HUES6 (cell line): Measurements from ENCODE around the gene OR2T27.
"Not testable (repeated sequence)": the region's sequence is repeated elsewhere in the genome, so short reads cannot be mapped to it uniquely, and the experiment has no call there.

Experiments used
- H3K27ac ChIP-seq: 2 replicates; pipeline ENCODE4 v1.7.0; 2013; ENCODE audit warnings: low read depth, mild to moderate bottlenecking, low read length, inconsistent platforms
- H3K27me3 ChIP-seq: 2 replicates; pipeline ENCODE4 v1.6.1; 2013; ENCODE audit warnings: low read length; ENCODE audit not compliant: control insufficient read depth, insufficient read depth
- H3K36me3 ChIP-seq: 2 replicates; pipeline ENCODE4 v1.6.1; 2013; ENCODE audit warnings: low read length; ENCODE audit not compliant: control insufficient read depth, insufficient read depth
- H3K4me1 ChIP-seq: 2 replicates; pipeline ENCODE4 v1.6.1; 2013; ENCODE audit warnings: low read length; ENCODE audit not compliant: control insufficient read depth, insufficient read depth
- H3K4me3 ChIP-seq: 2 replicates; pipeline ENCODE4 v1.5.1; 2013; ENCODE audit warnings: low read depth, low read length
- H3K9ac ChIP-seq: one replicate; pipeline ENCODE4 v1.6.1; 2013; ENCODE audit warnings: mild to moderate bottlenecking, low read length
- H3K9me3 ChIP-seq: 2 replicates; pipeline ENCODE4 v1.6.1; 2013; ENCODE audit warnings: low read depth, low read length; ENCODE audit not compliant: control insufficient read depth, insufficient read depth

OR2T27 gene, protein sequence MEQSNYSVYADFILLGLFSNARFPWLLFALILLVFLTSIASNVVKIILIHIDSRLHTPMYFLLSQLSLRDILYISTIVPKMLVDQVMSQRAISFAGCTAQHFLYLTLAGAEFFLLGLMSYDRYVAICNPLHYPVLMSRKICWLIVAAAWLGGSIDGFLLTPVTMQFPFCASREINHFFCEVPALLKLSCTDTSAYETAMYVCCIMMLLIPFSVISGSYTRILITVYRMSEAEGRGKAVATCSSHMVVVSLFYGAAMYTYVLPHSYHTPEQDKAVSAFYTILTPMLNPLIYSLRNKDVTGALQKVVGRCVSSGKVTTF

DNA sequence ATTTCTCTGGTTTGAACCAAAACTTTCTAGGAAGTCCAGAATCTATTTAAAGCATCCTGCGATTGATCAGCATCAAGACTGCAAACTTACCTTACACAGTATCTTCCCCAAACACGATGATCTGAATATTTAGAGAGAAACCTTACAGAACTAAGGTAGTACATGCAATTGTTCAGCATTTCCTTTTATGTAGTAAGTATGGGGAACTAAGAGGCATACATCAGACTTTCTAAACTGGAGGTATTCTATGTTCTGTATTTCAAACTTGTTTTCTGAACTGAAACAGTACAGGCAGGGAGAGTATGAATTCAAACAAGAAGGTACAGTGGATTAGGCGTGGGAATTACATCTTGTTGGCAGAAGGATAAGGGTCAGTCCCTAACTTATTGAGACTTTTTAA is at the start of gene OR2T27:
OR2T27 (minus strand) TSS at position 175 of the 400 bp plus-strand sequence. CDS start 4,644 bp downstream, outside the sequence.
- H3K36me3 ChIP-seq, H3K9ac ChIP-seq, H3K4me1 ChIP-seq, H3K27me3 ChIP-seq, H3K27ac ChIP-seq, H3K4me3 ChIP-seq, H3K9me3 ChIP-seq: not testable (repeated sequence)

DNA sequence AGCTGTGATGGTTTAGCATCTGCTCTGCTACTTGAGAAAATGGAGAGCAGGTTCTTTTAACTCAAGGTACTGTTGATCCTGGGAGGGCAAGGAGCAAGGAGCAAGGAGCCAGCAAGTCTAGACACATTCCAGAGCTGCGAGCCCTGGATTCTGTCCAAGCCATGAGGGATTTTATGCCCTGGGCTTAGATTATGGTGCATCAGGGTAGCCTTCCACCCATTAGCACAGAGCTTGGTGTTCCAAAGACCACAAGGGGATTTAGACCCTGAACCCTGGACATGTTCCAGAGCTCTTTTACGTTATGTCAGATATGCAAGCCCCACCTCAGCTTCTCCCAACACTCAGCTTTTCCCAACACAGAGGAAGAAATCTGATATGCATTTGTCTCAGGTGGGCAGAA is 49.3 kb upstream of the OR2T27 start:
- Histone ChIP-seq H3K27ac (no peak overlapping the region), H3K27me3 (no peaks in the 10 kb centered on the region; the same call in 1 of the 2 replicates), H3K4me3 (no peak overlapping the region), H3K9me3 (peaks cover 66% of the 10 kb centered on the region; the same call in 1 of the 2 replicates), H3K9ac (no peak overlapping the region), H3K36me3 (no peaks in the 10 kb centered on the region), H3K4me1 (no peaks in the 10 kb centered on the region)

DNA sequence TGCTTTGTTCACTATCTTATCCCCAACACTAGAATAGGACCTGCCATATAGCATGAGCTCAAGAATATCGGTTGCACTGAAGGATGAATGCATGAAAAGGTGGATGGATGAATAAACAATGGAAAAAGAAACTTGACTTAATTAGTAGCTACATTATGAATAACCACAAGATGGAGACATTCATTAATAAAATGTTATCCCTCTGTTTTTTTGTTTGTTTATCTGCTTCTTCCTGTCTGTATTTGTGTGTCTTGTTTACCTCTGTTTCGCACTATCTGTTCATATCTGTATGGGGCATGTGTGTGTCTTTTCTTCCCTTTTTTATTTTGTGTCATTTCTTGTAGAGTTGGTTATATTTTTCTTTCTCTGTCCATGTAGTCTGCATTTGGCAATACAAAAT is 48.3 kb upstream of the OR2T27 start:
- no peaks in the 10 kb centered on the region; the same call in 1 of the 2 replicates for H3K27me3 ChIP-seq

DNA sequence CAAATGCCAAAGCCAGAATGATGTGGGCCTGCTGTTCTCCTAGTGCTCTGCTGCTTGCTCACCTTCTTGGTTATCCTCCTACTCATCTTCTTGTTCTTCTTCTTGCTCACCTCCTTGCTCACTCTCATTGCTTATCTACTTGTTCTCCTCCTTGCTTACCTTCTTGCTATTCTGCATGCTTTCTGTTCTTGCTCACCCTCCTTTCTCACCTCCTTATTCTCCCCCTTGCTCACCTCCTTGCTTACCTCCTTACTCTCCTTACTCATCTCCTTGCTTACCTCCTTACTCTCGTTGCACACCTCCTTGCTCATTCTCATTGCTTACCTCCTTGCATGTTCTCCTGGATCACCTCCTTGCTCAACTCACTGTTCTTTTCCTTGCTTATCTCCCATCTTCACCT is 47.4 kb upstream of the OR2T27 start, which contains the start of gene OR14I1:
OR14I1 (minus strand) TSS at position 53 of the 400 bp plus-strand sequence.
- Histone ChIP-seq H3K27ac (no peak within 1 kb of the TSS), H3K9me3 (peaks cover 65% of the 10 kb centered on the region; the same call in 1 of the 2 replicates), H3K36me3 (no peaks in the 10 kb centered on the region), H3K9ac (no peak within 1 kb of the TSS), H3K4me3 (no peak within 1 kb of the TSS), H3K4me1 (no peaks in the 10 kb centered on the region), H3K27me3 (no peaks in the 10 kb centered on the region)

More for the DNA sequence above, 48.3 kb upstream of the OR2T27 start:
- H3K4me1 ChIP-seq = no peaks in the 10 kb centered on the region
- no peaks in the 10 kb centered on the region for H3K36me3 ChIP-seq
- peaks cover 65% of the 10 kb centered on the region; the same call in 1 of the 2 replicates for H3K9me3 ChIP-seq
- no peak overlapping the region for H3K9ac ChIP-seq
- H3K27ac ChIP-seq = no peak overlapping the region
- H3K4me3 ChIP-seq = no peak overlapping the region

DNA sequence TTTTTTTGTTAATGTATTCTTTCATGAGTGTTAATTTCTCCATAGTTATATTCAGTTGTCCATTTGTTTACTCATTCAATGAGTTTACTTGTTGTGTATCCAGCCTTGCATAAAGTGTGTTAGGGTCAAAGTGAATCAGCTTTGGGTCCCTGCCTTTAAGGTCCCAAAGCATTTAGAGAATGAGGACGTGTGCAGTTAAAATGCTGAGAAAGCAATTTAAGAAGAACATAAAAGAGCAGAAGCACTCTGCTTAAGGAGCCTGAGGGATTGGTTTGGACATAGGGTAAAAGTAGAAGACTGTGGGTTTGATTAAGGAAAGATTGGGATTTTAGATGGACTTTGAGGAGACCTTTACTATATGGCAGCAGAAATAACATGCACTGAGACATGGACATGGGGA is 43.8 kb upstream of the OR2T27 start:
- H3K36me3 ChIP-seq = no peaks in the 10 kb centered on the region
- H3K27me3 ChIP-seq = no peaks in the 10 kb centered on the region
- H3K27ac ChIP-seq = no peak overlapping the region
- H3K4me3 ChIP-seq = no peak overlapping the region
- H3K9me3 ChIP-seq = peaks cover 57% of the 10 kb centered on the region; the same call in 1 of the 2 replicates
- no peaks in the 10 kb centered on the region for H3K4me1 ChIP-seq
- no peak overlapping the region for H3K9ac ChIP-seq

DNA sequence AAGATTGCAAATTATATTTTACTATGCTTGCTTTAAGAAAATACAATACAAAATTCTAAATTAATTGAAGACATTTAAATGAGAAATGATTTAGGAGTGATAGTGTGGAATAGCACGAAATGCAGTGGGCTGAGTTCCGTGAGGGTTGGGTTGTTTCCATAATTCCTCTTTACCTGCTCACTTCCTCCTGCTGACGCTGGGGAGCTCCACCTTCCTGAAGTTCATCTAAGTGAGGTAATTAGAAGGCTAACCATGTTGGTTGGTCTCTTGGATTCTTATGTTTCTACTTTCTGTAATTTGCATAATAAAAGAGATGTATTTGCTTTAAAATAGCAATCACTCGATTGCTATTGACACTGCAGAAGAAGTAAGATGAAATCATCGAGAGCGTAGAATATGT is 42.6 kb upstream of the OR2T27 start:
- H3K9me3 ChIP-seq = peaks cover 54% of the 10 kb centered on the region
- H3K4me1 ChIP-seq = no peaks in the 10 kb centered on the region

DNA sequence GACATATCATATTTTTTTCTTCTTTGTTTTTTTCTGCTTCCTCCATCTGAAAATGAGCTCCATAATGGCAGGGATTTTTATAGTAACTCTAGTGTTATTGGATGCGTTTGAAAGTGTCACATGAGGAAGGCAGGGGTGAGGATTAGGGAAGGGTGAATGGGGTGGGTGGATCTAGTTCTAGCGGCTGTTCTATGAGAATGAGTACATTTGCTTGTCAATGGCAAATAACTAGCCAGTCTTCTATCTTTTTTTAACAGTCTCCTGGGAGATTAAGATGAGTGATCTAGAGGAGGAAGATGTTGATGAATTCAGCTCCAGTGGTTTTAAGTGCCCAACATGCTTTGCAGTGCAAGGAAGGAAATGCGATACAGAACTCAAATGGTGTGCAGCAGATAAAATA is 41.4 kb upstream of the OR2T27 start:
- Histone ChIP-seq H3K4me3 (no peak overlapping the region), H3K36me3 (no peaks in the 10 kb centered on the region), H3K4me1 (no peaks in the 10 kb centered on the region), H3K27ac (no peak overlapping the region), H3K9me3 (peaks cover 56% of the 10 kb centered on the region), H3K9ac (no peak overlapping the region), H3K27me3 (no peaks in the 10 kb centered on the region)

More for the DNA sequence above, 42.6 kb upstream of the OR2T27 start:
- no peaks in the 10 kb centered on the region for H3K36me3 ChIP-seq
- no peak overlapping the region for H3K4me3 ChIP-seq
- H3K9ac ChIP-seq = no peak overlapping the region
- no peaks in the 10 kb centered on the region for H3K27me3 ChIP-seq
- no peak overlapping the region for H3K27ac ChIP-seq

DNA sequence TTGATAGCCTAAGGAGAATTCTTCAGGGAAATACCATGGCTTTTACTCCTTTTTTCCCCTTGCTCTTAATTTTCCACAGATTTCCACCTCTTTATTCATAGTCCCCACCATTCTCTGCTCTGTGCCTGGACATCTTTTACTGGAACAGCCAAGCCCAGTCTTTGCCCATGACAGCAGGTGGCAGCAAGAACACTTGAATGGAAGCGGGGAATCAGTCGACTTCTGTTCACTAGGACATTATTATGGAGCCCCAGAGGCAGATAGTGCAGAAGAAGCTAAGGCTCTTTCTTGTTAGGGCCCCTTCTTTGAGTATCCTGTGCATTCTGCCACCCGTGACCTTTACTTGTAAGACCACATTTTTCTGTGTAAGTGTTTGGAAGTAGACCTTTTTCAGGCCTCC is 40.9 kb upstream of the OR2T27 start:
- Histone ChIP-seq H3K27me3 (no peaks in the 10 kb centered on the region), H3K27ac (no peak overlapping the region), H3K4me3 (no peak overlapping the region)

DNA sequence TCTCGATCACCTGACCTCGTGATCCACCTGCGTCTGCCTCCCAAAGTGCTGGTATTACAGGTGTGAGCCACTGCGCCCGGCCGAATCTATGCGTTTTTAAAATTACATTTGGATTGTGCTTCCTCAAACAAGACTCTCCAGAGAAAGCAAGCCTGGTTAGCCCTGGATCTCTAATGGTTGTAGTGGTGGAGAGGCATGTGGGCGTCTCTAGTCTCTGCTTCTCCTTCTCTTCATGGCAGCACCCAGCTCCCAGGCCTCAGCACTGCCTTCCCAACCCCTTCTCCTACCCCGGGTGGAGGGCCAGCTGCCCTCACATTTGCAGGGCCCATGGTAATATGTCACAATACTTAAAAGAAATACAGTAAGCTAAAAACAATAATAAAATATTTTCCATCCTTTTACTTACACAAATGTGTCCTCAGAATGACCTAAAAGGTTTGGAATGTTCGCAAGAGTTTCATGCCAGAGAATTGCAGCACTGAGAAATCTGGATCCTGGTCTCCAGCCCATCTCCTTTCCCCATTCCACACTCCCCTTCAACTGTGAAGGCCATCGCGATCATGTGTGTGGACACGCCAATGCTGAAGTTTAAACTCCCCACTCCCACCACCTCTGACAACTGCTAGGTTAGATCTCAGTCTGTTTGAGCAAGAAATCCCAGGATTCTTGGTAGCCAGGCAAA is 40.3 kb upstream of the OR2T27 start:
- no peak overlapping the region for H3K27ac ChIP-seq
- H3K27me3 ChIP-seq = no peaks in the 10 kb centered on the region
- H3K36me3 ChIP-seq = no peaks in the 10 kb centered on the region
- H3K4me1 ChIP-seq = no peaks in the 10 kb centered on the region
- H3K9ac ChIP-seq = no peak overlapping the region
- peaks cover 65% of the 10 kb centered on the region for H3K9me3 ChIP-seq
- H3K4me3 ChIP-seq = no peak overlapping the region

More for the DNA sequence above, 40.9 kb upstream of the OR2T27 start:
- no peaks in the 10 kb centered on the region for H3K36me3 ChIP-seq
- H3K9ac ChIP-seq = no peak overlapping the region
- H3K9me3 ChIP-seq = peaks cover 58% of the 10 kb centered on the region
- no peaks in the 10 kb centered on the region for H3K4me1 ChIP-seq

DNA sequence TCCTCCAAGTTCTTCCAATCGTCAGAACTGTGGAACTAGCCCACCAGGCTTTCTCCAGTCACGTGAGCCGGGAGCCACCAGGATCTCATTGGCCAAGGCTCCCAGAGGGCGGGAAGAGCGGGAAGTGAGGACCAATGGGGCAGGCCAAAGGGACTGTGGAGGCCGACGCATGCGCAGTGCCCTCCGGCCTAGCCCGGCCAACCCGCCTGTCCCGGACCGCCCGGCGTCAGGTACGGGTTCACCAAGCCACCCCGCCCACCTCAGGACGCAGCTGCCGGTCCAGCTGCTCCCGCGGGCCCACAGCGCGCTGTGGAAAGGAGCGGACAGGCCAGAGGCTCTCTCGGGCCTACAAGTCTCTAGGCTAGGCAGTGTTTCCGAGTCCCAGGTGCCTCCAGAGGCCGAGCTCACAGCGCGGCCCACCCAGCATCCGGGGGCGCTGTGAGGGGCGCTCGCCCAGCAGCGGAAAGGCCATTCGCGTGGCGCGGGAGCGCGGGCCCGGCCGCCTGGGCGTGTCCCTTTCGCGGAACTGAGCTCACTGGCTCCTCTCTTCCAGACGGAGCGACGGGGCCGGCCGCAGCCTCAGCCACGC is 36.3 kb upstream of the OR2T27 start:
- Histone ChIP-seq H3K4me3 (no peak overlapping the region), H3K27me3 (no peaks in the 10 kb centered on the region), H3K36me3 (no peaks in the 10 kb centered on the region), H3K27ac (no peak overlapping the region), H3K4me1 (no peaks in the 10 kb centered on the region), H3K9me3 (peaks cover 43% of the 10 kb centered on the region), H3K9ac (no peak overlapping the region)
